Loucy (cell line): ENCODE data around the gene EXD3.

Source experiments
- EZH2phosphoT487 ChIP-seq: fragments of 200-600 bp; IDR thresholded peaks from 2 replicates; pipeline ENCODE4 v1.6.1; 2018; ENCODE audit warnings: antibody characterized with exemption, mild to moderate bottlenecking, moderate library complexity, borderline replicate concordance
- TF ChIP-seq, protein P1 (sequence below): fragments of 200-600 bp; sonication (generic); conservative IDR thresholded peaks from 2 replicates; pipeline ENCODE4 v1.5.1; 2014; ENCODE audit warnings: mild to moderate bottlenecking, antibody characterized with exemption, low read length

DNA sequence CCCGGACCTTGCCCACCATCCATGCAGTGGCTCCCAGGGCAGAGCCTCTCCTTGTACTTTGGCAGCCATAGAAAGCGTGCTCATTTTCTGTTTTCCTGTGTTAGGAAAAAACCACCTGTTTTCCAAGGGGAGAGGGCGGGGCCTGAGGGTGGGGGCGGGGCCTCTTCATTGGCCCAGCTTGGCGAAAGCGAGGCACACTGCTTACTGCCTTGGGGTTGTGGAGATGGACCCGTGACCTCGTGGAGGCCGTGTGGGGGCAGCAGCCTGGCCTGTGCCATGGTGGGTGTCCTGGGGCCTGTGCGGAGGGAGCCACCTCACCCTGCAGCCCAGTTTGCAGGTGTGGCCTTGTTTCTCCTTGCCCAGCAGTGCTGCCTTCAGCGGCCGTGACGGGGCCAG, 149.9 kb downstream of the EXD3 start:
- TF ChIP-seq, protein P1, sequence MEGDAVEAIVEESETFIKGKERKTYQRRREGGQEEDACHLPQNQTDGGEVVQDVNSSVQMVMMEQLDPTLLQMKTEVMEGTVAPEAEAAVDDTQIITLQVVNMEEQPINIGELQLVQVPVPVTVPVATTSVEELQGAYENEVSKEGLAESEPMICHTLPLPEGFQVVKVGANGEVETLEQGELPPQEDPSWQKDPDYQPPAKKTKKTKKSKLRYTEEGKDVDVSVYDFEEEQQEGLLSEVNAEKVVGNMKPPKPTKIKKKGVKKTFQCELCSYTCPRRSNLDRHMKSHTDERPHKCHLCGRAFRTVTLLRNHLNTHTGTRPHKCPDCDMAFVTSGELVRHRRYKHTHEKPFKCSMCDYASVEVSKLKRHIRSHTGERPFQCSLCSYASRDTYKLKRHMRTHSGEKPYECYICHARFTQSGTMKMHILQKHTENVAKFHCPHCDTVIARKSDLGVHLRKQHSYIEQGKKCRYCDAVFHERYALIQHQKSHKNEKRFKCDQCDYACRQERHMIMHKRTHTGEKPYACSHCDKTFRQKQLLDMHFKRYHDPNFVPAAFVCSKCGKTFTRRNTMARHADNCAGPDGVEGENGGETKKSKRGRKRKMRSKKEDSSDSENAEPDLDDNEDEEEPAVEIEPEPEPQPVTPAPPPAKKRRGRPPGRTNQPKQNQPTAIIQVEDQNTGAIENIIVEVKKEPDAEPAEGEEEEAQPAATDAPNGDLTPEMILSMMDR, result no peak
- TF ChIP-seq EZH2phosphoT487, result no peak
